Measurements from ENCODE around the gene PXDN.

Gene PXDN

GRCh38 chr2:1754046-1754445 lies 9.7 kb upstream of the PXDN start:
- no peaks in the 10 kb centered on the region for H3K36me3 ChIP-seq (ENCODE audit: control insufficient read depth, insufficient read depth, low read length)
- H3K27ac ChIP-seq (ENCODE audit: low read depth, low read length, severe bottlenecking), result no peak overlapping the region
- WGBS, 2 experiments (ENCODE audit: insufficient coverage in 2 of 2), result 93 to 94% methylated on average over 7 to 11 of the region's 12 CpGs
- peaks cover 9% of the 10 kb centered on the region for H3K4me1 ChIP-seq (ENCODE audit: control insufficient read depth, insufficient read depth, low read length, poor library complexity, severe bottlenecking)
- H3K9me3 ChIP-seq (ENCODE audit: control insufficient read depth, low read length), result peaks cover 18% of the 10 kb centered on the region
- H3K4me3 ChIP-seq (ENCODE audit: extremely low read depth, insufficient read depth, low read length, poor library complexity, severe bottlenecking), result no peak overlapping the region

DNA sequence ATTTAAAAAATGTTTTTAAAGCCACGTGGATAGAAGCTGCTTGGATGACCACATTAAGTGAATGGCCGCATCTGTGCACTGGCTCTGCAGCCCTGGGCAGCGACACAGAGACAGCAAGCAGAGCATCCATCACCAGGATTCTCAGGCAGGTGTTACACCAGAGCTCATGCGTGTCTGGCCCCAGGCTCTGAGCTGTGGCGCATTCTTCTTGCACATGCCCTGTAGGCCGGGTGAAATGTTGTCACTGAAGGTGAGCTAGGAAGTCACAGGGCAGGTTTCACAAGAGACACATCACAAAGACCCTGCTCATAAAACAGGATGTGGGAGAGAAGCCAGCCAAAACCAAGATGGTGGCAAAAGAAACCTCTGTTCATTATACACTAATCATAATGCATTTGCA lies 8.4 kb upstream of the PXDN start:
- Histone ChIP-seq H3K36me3 (ENCODE audit: control insufficient read depth, insufficient read depth, low read length) (no peaks in the 10 kb centered on the region), H3K9me3 (ENCODE audit: control insufficient read depth, low read length) (peaks cover 18% of the 10 kb centered on the region), H3K4me1 (ENCODE audit: control insufficient read depth, insufficient read depth, low read length, poor library complexity, severe bottlenecking) (peaks cover 16% of the 10 kb centered on the region), H3K27ac (ENCODE audit: low read depth, low read length, severe bottlenecking) (no peak overlapping the region), H3K4me3 (ENCODE audit: extremely low read depth, insufficient read depth, low read length, poor library complexity, severe bottlenecking) (no peak overlapping the region)
- 91 to 95% methylated on average over 5 of the region's 6 CpGs for WGBS, 2 experiments (ENCODE audit: insufficient coverage in 2 of 2)

DNA sequence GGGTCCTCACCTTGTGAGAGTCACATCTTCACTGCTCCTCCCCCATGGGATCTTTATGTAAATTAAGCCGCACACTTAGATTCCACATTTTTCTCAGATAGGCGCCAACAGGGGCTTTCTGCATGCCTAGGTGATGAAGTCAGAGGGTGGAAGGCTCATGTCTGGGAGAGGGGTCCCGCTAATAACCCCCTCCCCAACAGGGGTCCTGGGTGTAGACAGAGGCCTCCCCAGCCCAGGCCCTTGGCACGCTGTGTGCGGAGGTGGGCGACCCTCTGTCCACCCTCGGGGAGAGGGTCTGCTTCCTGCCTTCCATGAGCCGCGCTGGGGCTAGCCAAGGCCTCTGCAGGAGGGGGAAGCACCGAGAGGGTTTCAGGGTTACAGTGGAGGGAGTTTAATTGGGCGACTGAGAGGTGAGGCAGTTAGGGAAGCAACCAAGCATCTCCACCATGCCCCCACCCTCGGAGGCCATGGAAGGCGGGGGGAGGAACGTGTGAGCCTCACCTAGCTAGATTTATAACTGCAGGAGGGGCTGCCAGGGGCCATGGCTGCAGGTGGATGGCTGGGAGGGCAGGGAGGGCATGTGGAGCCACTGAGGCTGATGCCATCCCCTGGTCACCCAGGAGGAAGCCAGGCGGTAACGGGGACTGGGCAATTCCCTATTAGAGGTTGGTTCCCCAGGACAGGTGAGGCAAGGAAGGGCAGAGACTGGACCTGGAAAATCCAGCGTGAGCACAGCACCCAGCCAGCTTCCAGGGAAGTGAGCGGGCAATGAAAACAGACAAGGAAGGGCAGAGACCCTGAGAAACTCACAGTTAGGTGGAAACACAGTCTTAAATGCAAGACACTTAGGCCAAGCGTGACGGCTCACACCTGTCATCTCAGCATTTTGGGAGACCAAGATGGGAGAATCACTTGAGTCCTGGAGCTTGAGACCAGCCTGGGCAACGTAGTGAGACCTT lies 7.7 kb upstream of the PXDN start:
- 90% methylated on average over 9 to 15 of the region's 21 CpGs for WGBS, 2 experiments (ENCODE audit: insufficient coverage in 2 of 2)
- H3K4me3 ChIP-seq (ENCODE audit: extremely low read depth, insufficient read depth, low read length, poor library complexity, severe bottlenecking), result no peak overlapping the region
- H3K36me3 ChIP-seq (ENCODE audit: control insufficient read depth, insufficient read depth, low read length), result no peaks in the 10 kb centered on the region
- H3K4me1 ChIP-seq (ENCODE audit: control insufficient read depth, insufficient read depth, low read length, poor library complexity, severe bottlenecking), result peaks cover 16% of the 10 kb centered on the region
- peaks cover 18% of the 10 kb centered on the region for H3K9me3 ChIP-seq (ENCODE audit: control insufficient read depth, low read length)
- H3K27ac ChIP-seq (ENCODE audit: low read depth, low read length, severe bottlenecking), result no peak overlapping the region

- H3K4me1 ChIP-seq (ENCODE audit: control insufficient read depth, insufficient read depth, low read length, poor library complexity, severe bottlenecking), result peaks cover 16% of the 10 kb centered on the region
- H3K4me3 ChIP-seq (ENCODE audit: extremely low read depth, insufficient read depth, low read length, poor library complexity, severe bottlenecking), result no peak overlapping the region
- no peak overlapping the region for H3K27ac ChIP-seq (ENCODE audit: low read depth, low read length, severe bottlenecking)
- H3K9me3 ChIP-seq (ENCODE audit: control insufficient read depth, low read length), result peaks cover 18% of the 10 kb centered on the region
- H3K36me3 ChIP-seq (ENCODE audit: control insufficient read depth, insufficient read depth, low read length), result no peaks in the 10 kb centered on the region
- 51 to 64% methylated on average over 19 to 24 of the region's 24 CpGs for WGBS, 2 experiments (ENCODE audit: insufficient coverage in 2 of 2)
These were observed 6.8 kb upstream of the PXDN start for GRCh38 chr2:1750933-1751766.

GRCh38 chr2:1750270-1750932 lies 6.1 kb upstream of the PXDN start:
- Histone ChIP-seq H3K4me3 (ENCODE audit: extremely low read depth, insufficient read depth, low read length, poor library complexity, severe bottlenecking) (no peak overlapping the region), H3K4me1 (ENCODE audit: control insufficient read depth, insufficient read depth, low read length, poor library complexity, severe bottlenecking) (peaks cover 16% of the 10 kb centered on the region), H3K36me3 (ENCODE audit: control insufficient read depth, insufficient read depth, low read length) (peaks cover 4% of the 10 kb centered on the region), H3K27ac (ENCODE audit: low read depth, low read length, severe bottlenecking) (no peak overlapping the region), H3K9me3 (ENCODE audit: control insufficient read depth, low read length) (peaks cover 15% of the 10 kb centered on the region)
- 100% methylated on average over 1 of the region's 5 CpGs for WGBS, 2 experiments (ENCODE audit: insufficient coverage in 2 of 2)

DNA sequence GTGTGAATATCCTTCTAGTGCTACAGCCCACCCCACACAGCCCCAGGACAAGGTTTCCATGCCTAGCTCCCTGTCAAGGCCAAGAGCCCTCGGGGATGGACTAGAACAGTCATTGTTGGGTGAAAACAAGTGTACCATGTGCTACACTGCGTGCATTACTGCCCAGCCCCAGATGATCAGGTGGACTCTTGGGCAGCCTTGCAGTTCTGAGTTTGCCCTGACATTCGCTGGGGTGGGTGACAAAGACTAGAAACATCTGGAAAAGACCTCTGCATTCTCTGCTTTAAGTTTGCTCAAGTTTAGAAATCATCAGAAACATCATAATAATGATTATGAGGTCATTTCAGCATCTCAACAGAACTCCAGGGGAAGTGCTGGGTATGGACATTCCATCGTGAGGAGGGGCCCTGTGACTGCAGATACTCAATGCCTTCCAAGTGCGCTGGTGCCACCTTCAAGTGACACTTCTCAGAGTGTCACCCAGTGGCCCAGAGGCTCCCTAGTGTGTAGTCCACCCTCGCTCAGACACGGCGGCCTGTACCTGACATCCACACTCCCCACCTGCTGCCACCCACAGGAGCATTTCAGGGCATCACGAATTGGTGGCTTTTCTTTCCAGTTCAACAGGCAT lies 5.3 kb upstream of the PXDN start:
- Histone ChIP-seq H3K27ac (ENCODE audit: low read depth, low read length, severe bottlenecking) (no peak overlapping the region), H3K4me1 (ENCODE audit: control insufficient read depth, insufficient read depth, low read length, poor library complexity, severe bottlenecking) (peaks cover 16% of the 10 kb centered on the region), H3K36me3 (ENCODE audit: control insufficient read depth, insufficient read depth, low read length) (peaks cover 4% of the 10 kb centered on the region), H3K9me3 (ENCODE audit: control insufficient read depth, low read length) (peaks cover 7% of the 10 kb centered on the region), H3K4me3 (ENCODE audit: extremely low read depth, insufficient read depth, low read length, poor library complexity, severe bottlenecking) (no peak overlapping the region)
- 92 to 94% methylated on average over 6 to 8 of the region's 9 CpGs for WGBS, 2 experiments (ENCODE audit: insufficient coverage in 2 of 2)

DNA sequence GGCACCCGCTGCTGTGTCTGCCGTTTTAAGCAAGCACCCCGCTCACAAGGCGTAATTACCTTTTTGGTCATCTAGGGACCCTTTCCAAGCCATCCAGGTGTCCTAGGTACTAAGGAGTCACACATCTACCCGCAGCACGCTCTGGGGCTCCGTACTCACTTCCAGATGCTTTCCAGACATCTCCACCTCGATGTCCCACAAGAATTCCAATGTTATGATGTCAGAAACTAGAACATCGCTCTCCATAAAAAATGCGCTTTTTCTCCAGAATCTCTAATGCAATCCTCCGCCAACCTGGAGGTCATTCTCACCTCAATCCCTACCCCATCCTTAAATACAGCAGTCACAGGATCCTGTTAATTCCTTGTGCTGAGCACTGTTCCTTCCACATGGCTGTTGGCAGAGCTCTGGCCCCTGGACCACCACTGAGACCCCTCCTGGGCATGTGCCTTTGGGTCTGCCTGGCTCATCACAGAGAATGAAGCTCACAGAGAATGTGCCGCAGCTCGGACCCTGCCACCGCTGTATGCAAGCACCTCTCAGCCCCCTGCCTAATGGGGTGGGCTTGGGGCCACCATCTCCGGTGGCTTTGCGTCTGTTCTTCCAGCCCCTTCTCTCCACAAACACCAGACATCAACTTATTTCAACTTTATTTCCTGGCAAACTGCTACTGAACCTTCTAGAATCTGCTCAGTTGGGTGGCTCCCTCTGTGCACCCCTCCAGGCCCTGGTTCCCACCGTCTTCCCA lies 4.6 kb upstream of the PXDN start:
- peaks cover 4% of the 10 kb centered on the region for H3K36me3 ChIP-seq (ENCODE audit: control insufficient read depth, insufficient read depth, low read length)
- peaks cover under 1% of the 10 kb centered on the region for H3K9me3 ChIP-seq (ENCODE audit: control insufficient read depth, low read length)
- WGBS, 2 experiments (ENCODE audit: insufficient coverage in 2 of 2), result 89 to 90% methylated on average over 15 to 17 of the region's 17 CpGs
- no peak overlapping the region for H3K27ac ChIP-seq (ENCODE audit: low read depth, low read length, severe bottlenecking)
- peaks cover 16% of the 10 kb centered on the region for H3K4me1 ChIP-seq (ENCODE audit: control insufficient read depth, insufficient read depth, low read length, poor library complexity, severe bottlenecking)
- H3K4me3 ChIP-seq (ENCODE audit: extremely low read depth, insufficient read depth, low read length, poor library complexity, severe bottlenecking), result no peak overlapping the region

GRCh38 chr2:1748176-1748740 lies 3.9 kb upstream of the PXDN start:
- no peak overlapping the region for H3K4me3 ChIP-seq (ENCODE audit: extremely low read depth, insufficient read depth, low read length, poor library complexity, severe bottlenecking)

DNA sequence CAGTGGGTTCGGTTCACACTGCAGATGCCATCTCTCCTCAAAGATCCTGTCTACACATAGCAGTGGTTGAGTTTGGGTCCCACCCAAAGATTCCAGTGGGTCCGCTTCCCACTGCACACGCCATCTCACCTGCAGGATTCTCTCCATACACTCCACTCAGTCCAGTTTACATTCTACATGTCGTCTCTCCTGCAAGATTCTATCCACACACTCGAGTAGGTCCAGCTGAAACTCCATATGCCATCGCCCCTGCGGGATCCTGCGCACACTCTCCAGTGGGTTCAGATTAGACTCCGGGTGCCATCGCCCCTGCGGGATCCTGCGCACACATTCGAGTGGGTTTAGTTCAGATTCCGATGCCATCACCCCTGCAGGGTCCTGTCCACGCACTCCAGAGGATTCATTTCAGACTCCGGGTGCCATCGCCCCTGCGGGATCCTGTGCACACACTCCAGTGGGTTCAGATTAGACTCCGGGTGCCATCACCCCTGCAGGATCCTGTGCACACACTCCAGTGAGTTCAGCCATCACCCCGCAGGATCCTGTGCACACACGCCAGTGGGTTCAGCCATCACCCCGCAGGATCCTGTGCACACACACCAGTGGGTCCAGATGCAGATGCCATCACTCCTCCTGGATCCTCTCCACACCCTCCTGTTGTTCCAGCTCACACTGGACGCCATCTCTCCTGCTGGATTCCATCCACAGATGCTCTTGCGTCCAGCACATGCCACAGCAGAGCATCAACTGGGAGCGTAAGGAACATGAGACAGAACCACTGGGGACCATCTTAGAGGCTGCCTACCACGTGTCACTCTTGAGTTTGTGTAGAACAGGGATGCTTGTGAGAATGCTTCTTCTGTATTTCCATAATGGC lies 3.0 kb upstream of the PXDN start:
- H3K4me3 ChIP-seq (ENCODE audit: extremely low read depth, insufficient read depth, low read length, poor library complexity, severe bottlenecking), result no peak overlapping the region
- no peaks in the 10 kb centered on the region for H3K9me3 ChIP-seq (ENCODE audit: control insufficient read depth, low read length)
- WGBS, 2 experiments (ENCODE audit: insufficient coverage in 2 of 2), result 92 to 94% methylated on average over 25 to 26 of the region's 26 CpGs
- H3K4me1 ChIP-seq (ENCODE audit: control insufficient read depth, insufficient read depth, low read length, poor library complexity, severe bottlenecking), result peaks cover 16% of the 10 kb centered on the region
- peaks cover 4% of the 10 kb centered on the region for H3K36me3 ChIP-seq (ENCODE audit: control insufficient read depth, insufficient read depth, low read length)
- H3K27ac ChIP-seq (ENCODE audit: low read depth, low read length, severe bottlenecking), result no peak overlapping the region

More at GRCh38 chr2:1748176-1748740, 3.9 kb upstream of the PXDN start:
- Histone ChIP-seq H3K4me1 (ENCODE audit: control insufficient read depth, insufficient read depth, low read length, poor library complexity, severe bottlenecking) (peaks cover 16% of the 10 kb centered on the region), H3K36me3 (ENCODE audit: control insufficient read depth, insufficient read depth, low read length) (peaks cover 4% of the 10 kb centered on the region), H3K27ac (ENCODE audit: low read depth, low read length, severe bottlenecking) (no peak overlapping the region), H3K9me3 (ENCODE audit: control insufficient read depth, low read length) (no peaks in the 10 kb centered on the region)
- 81 to 94% methylated on average over 6 of the region's 6 CpGs for WGBS, 2 experiments (ENCODE audit: insufficient coverage in 2 of 2)
